T-helper 22 cell (primary cell): ENCODE results near the gene AMIGO2.

Experiments
- DNase-seq: peaks from one replicate; pipeline ENCODE4 v3.0.0-alpha.2; 2020; ENCODE audit warnings: low read depth

Gene AMIGO2

DNA sequence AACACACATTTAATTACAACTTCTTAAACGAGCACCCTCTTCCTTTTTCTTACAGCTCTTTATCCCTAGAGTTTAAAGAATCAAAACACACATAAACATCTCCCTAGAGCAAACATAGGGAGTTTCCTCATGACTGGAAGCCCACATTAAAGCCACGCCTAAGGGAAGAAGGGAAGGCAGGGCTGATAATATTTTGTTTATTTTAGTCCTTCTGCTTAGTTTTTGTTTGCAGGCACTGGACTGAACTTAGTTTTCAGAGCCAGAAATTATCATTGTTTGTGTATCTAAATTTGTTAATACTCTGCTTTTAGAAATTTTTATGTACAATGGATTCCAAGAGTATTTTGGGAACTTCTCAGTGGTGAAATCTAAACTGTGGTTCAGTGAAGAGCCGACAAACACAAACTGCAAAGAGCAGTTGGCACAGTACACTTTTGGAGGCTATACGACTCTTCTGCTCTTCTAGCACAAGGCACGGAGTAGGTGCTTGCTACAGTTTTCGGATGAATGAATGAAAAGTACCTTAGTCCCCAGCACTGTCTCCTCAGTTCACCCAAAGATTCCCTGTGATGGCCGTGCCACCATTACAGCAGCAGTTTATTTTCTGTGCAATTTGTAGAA, 17.6 kb upstream of the AMIGO2 start:
- DNase-seq: no peak

DNA sequence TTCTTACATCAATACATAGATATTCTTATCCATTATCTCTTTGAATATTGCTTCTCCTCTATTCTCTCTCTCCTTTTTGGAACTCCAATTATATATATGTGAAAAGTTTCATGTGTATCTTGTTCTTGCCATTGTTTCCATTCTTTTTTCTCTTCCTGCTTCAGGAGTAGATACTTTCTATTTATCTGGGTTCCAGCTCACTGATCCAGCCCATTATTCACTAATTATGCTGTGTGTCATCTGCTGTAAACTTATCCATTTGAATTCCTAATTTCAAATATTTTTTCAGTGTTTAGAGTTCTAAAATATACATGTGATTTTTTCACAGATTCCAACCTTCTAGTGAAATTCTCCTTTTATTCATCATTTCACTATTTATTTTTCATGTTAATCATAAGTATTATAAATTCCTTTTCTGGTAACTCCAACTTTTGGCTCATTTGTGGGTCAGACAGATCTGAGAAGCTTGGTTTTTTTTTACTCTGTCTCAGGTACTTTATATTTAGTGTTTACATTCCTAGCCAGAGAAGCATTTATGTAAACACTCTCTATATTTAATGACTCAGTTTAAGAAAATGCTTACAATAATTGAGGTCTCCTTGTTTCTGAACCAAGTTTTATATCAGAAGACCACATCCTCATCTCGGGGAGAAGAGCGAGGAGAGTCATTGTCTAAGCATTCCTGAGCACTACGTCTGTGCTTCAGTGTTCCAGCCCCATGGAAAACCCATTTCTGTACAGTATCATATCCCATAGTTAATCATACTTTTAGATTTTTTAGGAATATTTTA, 15.9 kb upstream of the AMIGO2 start:
- DNase-seq: no peak

DNA sequence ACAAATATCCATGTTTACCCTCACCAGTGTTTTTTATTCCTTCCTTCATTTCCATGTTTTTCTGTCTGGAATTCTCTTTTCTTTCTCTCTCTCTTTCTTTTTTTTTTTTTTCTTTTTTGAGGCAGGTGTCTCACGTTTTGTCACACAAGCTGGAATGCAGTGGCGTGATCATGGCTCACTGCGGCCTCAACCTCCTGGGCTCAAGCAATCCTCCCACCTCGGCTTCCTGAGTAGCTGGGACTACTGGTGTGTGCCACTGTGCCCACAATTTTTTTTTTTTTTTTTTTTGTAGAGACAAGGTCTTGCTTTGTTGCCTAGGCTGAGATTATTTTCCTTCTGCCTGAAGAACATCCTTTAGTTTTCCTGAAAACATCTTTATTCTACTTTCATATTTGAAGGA, 15.0 kb upstream of the AMIGO2 start:
- DNase-seq: no peak

DNA sequence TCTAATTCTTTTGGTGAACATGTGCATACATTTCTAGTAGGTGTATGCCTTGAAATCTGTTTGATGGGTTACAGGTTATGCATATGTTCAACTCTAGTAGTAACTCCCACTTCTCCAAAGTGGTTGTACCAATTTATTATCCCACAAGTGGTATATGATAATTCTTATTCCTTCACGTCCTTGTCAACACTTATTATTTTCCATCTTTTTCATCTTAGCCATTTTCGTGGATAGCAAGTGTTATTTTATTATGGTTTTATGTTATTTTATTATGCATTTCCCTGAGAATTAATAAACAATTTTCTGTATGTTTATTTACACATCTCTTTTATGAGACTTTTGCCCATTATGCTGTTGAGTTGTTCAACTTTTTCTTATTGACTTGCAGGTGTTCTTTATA, 11.2 kb upstream of the AMIGO2 start:
- DNase-seq: no peak

DNA sequence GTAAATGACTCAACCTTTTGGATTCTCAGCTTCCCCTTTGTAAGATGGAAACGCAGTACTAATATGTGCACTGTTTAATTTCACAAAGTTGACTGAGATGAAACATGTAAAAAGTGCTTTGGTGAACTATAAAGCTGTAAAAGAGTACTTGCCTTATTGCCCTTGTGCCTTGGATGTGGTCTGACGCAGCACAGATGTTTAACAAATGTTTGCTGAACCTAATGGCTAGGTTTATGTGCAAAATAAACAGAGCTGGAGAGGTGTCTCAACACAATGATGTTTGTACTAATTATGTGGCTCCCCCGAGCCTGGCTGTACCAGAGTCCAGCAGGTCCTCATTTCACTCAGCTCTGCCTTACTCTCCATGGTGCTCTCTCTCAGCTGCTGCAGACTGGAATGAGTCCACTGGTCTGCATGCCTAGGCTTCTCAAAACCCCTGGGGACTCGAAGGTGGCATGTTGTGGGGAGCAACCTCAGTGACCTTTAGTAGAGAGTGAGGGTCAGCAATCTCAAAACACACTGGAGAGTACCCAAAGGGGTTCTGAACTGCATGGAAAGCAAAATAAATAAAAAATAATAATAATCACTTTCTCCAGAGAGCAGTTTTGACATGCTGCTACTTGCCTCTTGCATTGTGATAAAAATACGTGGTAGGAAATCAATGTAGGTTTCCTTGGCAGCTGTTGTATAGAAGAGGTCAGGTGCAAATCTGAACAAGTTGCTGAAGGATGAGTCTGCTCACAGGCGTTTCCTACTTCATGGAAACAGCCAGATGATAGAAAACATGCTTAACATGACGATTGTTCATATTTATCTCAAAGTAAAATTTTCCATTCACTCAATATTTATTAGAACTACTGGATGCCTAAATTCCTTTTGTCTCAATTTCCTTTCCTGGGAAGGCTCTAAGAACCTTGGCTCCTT, 8.5 kb upstream of the AMIGO2 start:
- DNase-seq: no peak

DNA sequence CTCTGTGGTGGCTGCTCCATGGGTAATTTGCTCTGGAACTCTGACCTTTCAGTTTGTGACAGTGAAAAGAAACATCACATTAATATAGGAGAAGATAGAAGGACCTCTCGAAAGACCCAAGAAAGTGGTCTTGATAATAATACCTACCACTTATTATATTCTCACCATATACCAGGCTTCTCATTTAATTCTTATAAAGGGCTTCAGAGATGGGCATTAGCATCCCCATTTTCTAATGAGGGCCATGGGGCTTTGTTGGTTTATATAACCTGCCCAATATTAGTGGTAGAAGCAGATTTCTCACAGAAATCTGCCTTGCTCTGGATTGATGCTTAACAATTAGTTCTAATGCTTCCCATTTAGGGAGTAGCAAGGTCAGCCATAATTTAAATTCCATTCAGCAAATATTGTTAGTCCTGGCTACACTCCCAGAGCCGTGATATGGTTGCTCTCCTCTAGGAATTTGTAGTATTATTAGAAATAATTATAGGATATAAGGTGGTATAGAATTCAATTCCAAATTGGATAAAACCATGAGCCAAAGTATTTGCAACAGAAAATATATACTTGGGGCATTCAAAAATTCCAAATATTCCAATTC, 7.4 kb upstream of the AMIGO2 start:
- DNase-seq: no peak

DNA sequence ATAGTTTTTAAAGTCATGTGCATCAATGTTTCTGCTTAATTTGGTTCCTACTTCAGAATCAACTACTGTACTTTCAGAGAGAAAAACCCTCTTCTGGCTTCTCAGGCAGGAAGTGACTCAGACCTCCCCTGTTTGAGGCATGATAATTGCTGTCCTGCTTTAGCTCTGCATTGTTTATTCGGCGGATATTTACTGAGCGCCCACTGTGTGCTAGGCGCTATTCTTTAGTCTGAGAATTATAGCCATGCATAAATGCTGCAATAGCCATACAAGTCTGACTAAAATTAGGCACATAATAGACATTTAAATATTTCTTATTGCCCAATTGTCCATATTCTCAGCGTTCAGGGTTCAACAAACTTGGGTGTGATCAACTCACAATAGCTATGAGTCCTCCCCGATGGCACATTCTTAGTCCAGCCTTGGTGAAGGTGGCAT, 6.1 kb upstream of the AMIGO2 start:
- peak; percentile 27 for DNase-seq

DNA sequence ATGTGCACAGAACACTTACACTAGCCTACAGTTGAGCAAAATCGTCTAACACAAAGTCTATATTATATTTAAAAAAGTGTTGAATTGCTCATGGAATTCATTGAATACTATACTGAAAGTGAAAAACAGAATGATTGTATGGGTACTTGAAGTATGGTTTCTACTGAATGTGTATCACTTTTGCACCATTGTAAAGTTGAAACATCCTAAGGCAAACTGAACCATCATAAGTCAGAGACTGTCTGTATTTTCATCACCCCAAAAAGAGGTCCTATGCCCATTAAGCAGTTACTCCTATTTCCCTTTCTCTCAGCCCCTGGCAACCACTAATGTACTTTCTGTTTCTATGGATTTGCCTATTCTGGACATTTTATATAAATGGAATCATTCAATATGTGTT, 4.4 kb upstream of the AMIGO2 start:
- DNase-seq: no peak

DNA sequence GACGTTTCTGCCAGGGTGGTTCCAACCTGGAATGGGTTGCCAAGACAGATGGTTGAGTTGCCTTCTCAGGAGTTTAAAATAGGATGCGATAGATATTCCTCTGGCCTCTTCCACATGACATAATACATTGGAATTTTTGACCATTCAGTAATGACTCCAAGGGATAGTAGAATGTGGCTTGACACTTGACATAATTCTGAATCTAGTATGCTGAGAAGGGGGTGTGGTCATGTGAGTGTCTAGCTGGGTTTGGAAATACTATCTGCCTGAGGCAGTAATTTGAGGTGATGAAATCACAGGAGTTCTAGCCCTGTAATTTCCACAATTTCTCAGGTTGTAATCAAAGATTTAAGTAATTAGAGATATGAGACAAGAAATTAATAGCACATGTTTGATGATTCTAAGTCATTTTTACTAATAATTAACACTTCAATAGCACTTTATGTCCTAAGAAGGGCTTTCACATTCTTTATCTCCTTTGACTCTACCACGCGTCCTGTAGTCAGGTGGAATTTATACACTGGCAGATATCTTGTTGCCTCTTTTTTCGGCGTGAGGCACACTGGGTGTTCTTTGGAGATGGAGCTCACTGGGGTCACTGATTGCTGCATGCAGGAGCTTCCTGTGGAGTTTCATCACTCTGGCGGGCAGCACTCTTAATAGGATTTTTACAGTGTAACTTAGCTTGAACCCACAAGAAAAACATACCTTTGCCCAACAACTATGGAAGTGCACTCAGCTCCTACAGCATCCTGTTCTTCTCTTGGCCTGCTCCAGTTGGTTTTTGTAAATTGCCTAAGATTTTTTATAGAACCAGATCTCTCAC, 3.2 kb upstream of the AMIGO2 start:
- DNase-seq: no peak

DNA sequence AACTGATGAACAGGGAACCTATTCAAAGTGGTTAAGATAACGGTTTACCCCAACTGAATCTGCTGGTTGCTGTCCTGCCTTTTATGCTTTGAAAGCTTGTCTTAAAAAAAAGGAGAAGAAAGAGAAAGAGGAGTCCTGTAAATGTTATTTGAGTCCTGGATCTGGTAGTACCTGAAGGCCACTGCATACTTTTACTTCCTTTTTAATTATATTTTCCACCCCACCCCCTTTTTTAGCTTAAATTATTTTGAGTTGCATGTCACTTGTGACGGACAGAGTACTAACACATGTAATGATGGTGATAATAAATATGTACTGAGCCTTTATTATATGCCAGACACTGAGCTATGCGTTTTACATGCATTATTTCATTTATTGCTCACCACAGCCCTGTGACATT, 2.5 kb upstream of the AMIGO2 start:
- DNase-seq: no peak

DNA sequence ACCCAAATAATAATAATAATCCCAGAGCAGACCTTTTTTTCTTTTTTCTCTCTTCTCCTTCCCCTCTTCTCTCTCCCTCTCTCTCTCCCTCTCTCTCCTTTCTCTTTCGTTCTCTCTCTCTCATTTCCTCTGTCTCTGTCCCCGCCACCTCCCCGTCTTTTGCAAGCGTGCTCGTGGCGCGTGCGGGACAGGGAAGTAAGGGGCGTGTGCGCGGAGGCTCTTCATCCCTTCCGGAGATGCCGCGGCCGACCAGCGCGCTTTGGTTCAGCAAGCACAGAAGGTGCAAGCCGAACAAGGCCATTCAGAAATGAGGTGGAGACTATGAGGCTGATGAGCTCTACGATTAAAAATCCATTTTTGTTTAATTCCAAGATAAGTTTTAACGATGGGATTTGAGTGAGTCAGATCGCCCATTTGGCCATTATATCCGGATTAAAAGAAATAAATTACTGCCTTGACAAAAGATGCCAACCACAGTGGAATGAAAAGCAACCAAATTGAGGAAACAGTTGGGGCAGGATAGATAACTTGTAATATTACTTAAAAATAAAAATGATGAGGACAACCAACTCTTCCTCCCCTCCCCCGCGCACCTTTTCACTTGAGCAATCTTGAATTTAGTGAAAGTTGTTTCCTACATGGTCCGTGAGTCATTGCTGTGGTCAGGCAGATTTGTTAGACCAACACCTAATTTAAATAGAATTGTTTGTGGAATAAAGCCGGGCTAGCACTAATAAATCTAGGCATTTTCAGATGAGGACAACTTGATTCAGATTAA, 1.2 kb upstream of the AMIGO2 start:
- DNase-seq: peak; percentile 22

DNA sequence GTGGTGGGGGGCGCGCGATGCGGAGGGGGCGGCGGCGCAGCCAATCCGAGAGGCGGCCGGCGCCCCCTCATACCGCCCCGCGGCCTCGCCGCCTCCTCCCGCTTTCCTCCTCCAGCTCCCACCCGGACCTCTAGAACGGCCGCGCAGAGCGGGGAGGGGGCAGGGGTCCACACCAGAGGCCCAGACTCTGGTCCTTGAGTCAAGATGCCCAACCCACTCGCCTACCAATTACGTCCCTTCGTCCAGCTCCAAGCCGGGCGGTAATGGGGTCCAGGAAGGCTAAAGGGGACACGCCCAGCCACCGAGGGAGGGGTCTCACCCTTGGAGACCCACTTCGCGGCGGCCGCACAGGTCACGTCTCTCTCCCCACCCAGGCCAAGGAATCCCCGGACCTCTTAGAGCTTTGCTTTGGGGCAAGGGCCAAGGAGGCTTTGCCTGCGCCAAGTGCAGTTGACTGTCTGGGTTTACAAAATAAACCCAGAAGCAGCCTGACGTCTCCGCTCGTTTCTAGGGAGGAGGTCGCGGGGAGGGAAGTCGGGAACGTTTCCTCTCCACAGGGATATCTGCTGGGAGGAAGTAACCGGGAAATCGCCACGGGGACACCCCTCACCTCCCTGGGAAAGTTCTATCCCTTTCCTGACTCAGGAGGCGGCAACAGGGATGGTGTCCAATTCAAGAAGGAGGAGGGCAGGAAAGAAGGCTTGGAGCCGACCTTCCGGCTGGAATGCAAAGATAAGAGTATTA, 394 bp upstream of the AMIGO2 start:
- DNase-seq: peak; percentile 17

DNA sequence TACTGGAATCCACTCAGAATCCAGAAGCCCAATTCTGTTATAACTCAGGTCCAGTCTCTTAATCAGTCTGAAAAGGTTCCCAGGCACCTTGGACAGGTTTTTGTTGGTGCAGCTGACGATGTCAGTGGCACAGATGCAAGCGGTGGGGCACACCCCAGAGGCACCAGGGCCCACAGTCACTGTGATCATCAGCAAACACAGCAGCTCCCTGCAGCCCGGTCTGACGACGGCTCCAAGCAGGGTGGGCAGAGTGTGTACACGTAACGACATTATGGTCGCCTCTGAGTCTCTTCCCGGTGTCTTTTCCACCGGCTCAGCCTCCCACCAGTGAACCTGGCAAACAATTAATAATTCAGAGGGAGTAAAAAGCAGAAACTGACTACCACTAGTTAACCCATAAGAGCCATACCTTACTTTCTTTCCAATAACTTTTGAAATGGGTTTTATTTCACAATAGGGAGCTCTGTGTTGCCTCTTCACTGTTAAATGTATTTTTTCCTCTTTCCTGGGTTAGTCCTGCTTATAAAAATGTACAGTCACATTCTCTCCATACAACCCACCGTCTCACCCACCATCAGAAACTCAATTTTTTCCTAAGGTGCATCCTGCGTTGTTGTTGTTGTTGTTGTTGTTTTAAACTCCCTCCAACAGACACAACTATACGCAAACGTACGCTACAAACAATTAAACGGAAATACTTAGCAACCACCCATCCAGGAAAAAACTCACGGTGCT, 859 bp downstream of the AMIGO2 start:
- peak; percentile 8 for DNase-seq

DNA sequence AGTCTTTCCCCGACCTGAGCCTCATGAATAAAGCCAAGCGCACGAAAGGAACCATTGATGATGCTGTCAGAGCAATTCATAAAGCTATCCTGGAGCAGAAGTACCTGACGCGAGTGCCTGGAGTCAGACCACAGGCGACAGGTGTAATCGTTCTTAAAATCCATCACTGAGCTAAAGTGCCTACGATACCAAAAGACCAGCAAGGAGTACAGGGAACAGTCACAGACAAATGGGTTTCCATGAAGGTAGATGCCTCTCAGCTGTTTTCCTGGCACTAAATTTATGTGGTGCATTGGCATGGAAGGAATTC, 1.7 kb downstream of the AMIGO2 start:
- DNase-seq: no peak

DNA sequence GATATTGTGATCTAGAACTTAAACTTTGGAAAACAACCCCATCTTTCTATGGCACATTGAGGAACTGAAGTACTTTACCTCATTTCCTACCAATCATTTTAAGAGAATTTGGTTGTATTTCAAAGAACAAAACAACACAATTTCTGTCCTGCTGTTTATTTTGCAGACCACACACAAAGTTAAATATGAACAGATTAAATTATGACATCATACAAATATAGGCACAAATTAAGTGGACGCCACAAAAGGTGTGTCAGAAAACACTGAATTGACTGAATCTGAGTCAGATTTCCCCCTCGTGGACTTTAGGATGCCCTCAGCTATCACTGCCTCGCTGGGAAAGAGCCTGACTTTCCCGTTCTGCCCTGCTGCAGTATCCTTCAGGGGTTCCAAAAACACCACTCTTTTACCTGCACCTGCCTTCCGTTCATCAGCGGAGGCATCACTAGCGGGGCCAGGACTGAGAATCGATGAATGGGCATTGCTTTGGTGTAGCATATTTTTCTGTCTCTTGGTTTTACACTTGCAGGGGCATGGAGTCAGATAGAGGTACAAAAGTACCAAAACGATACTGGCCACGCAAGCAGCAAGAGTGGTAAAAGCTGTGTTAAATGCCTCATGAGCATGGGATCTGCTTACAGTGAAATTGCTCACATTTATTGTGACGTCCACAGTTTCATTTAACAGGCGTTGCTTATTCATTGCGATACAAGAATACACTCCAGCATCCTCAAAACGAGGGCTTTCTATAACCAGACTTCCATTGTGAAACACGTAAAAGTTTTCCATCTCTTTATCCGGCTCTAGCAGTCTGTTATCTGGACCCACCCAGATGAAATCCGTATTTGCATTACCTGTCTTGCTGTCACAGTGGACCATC, 2.3 kb downstream of the AMIGO2 start:
- no peak for DNase-seq

DNA sequence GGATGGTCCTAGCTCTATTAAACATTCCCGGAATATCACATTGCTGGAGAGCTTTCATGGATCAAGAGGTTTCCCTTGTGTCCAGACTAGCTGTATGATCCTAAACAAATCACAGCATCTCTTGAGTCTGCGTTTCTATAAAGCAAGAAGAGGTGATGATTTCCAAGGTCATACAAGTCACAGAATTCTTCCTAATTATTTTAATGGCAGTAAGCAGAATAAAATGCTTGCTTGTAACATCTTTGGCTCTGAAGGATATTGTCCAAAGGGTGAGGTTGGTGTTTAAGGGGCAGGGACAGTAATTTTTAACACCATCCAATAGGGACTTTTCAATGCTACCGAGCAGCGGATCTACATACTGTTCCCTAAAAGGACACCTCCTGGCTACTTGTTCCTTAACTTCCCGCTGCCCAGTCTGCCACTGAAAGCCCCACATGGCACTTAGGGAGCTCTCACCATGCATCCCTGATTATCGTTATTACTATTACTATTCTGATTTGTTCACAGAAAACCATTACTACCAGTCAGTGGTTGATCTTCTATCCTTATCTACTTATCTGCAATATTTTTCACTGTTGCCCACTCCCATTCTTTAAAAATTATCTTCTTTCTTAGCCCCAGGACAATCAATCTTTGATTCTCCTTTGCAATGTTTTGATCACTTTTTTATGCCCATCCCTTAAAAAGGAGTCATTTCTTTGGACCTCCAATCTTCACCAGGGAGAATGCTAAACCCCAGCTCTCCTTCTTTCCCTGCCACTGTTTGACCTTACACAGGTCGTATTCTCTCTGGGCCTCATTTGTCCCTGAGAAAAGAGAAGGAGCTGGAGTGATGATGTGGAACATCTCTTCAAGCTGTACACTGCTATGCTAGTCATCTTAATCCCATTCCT, 4.3 kb downstream of the AMIGO2 start:
- no peak for DNase-seq

DNA sequence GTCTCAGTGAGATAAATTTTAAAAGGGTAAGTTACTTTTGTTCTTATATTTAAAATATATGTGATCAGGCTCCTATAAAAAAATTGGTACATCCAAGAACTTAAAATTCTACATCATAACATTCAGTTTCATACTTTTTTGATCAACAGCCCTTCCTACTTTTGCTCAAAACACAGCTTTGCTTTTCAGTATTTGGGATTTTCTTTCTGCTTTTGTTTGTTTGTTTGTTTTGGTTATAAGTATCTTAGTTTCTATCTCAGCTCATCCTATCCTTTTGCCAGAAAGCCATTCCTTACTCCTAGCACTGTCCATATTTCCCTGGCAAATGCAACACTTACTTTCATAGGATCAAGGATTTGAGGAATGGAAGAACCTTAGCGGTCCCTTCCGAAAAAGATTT, 5.0 kb downstream of the AMIGO2 start:
- no peak for DNase-seq
